Chondrocyte (in vitro differentiated cells): ENCODE results near the gene RASL12. TPM values are rescaled to one million over a fixed set of nuclear protein-coding genes. Genes with fewer than 3 reads are reported as not detected.
"Not testable (repeated sequence)": the region's sequence is repeated elsewhere in the genome, so short reads cannot be mapped to it uniquely, and the experiment has no call there.

ENCODE experiments used
- DNase-seq: peaks from one replicate; pipeline ENCODE4 v3.0.0; 2021; ENCODE audit warnings: mixed read lengths, low spot score
- H3K27ac Mint-ChIP-seq: one replicate; pipeline ENCODE4 v1.8.0; 2021; ENCODE audit warnings: mild to moderate bottlenecking, moderate library complexity, mixed read lengths; ENCODE audit not compliant: unreplicated experiment
- H3K27me3 Mint-ChIP-seq: 2 replicates; pipeline ENCODE4 v1.8.0; 2021; ENCODE audit warnings: low read depth, mixed read lengths
- H3K36me3 Mint-ChIP-seq: 2 replicates; pipeline ENCODE4 v1.8.0; 2021; ENCODE audit warnings: low read depth, mixed read lengths
- H3K4me1 Mint-ChIP-seq: 2 replicates; pipeline ENCODE4 v1.8.0; 2021; ENCODE audit warnings: low read depth, mild to moderate bottlenecking, mixed read lengths
- H3K4me3 Mint-ChIP-seq: one replicate; pipeline ENCODE4 v1.8.0; 2021; ENCODE audit warnings: mild to moderate bottlenecking, moderate library complexity, mixed read lengths; ENCODE audit not compliant: unreplicated experiment
- H3K9me3 Mint-ChIP-seq: 2 replicates; pipeline ENCODE4 v1.8.0; 2021; ENCODE audit warnings: low read depth, mixed read lengths
- total RNA-seq: library from RNA; stranded (reverse); gene quantifications from 3 replicates; pipeline ENCODE4 v1.2.1, GENCODE V29; 2021
- TF ChIP-seq, protein P1 (sequence below): fragments of 200-600 bp; sonication (generic); IDR thresholded peaks from 2 replicates; pipeline ENCODE4 v1.5.0; 2021; ENCODE audit warnings: antibody characterized with exemption, mild to moderate bottlenecking, moderate library complexity

Gene RASL12
- total RNA-seq, 1 donor from 2014 or later, result 12.7 TPM

DNA sequence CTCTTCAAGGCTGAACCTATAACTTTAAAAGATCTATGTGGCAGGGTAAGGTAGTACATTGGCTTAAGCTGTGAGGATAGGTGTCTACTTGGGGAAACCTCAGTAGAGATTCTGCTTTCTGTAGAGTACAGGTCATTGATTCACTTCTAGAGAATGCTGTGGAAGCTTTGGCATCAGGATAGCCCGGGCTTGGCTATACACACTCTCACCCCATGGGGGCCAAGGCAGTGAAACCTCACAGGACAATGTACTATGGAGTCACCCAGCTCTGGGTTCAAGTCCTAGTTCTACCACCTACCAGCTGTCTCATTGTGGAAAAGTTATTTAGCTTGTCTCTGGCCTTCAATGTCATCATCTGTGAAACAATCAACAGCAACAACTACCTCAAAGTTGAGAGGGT, 47.4 kb downstream of the RASL12 start:
- DNase-seq, result no peak
- Mint-ChIP-seq H3K27ac (no peak overlapping the region), H3K36me3 (peaks cover 22% of the 10 kb centered on the region), H3K27me3 (no peaks in the 10 kb centered on the region), H3K9me3 (no peaks in the 10 kb centered on the region), H3K4me3 (no peak overlapping the region), H3K4me1 (no peaks in the 10 kb centered on the region)
- TF ChIP-seq, protein P1, sequence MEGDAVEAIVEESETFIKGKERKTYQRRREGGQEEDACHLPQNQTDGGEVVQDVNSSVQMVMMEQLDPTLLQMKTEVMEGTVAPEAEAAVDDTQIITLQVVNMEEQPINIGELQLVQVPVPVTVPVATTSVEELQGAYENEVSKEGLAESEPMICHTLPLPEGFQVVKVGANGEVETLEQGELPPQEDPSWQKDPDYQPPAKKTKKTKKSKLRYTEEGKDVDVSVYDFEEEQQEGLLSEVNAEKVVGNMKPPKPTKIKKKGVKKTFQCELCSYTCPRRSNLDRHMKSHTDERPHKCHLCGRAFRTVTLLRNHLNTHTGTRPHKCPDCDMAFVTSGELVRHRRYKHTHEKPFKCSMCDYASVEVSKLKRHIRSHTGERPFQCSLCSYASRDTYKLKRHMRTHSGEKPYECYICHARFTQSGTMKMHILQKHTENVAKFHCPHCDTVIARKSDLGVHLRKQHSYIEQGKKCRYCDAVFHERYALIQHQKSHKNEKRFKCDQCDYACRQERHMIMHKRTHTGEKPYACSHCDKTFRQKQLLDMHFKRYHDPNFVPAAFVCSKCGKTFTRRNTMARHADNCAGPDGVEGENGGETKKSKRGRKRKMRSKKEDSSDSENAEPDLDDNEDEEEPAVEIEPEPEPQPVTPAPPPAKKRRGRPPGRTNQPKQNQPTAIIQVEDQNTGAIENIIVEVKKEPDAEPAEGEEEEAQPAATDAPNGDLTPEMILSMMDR, result no peak

DNA sequence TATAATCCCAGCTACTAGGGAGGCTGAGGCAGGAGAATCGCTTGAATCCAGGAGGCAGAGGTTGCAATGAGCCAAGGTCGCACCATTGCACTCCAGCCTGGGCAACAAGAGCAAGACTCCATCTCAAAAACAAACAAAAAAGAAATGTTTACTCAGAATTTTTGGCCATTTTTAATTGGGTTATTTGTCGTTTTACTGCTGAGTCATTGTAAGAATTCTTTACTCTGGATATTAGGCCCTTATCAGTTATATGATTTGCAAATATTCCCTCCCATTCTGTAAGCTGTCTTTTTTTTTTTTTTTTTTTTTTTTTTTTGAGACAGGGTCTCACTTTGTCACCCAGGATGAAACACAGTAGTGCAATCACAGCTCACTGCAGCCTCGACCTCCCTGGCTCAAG, 56.6 kb downstream of the RASL12 start:
- DNase-seq, H3K9me3 Mint-ChIP-seq, H3K4me1 Mint-ChIP-seq, H3K27ac Mint-ChIP-seq, H3K4me3 Mint-ChIP-seq, H3K27me3 Mint-ChIP-seq: not testable (repeated sequence)
- H3K36me3 Mint-ChIP-seq, result peaks cover 30% of the 10 kb centered on the region

DNA sequence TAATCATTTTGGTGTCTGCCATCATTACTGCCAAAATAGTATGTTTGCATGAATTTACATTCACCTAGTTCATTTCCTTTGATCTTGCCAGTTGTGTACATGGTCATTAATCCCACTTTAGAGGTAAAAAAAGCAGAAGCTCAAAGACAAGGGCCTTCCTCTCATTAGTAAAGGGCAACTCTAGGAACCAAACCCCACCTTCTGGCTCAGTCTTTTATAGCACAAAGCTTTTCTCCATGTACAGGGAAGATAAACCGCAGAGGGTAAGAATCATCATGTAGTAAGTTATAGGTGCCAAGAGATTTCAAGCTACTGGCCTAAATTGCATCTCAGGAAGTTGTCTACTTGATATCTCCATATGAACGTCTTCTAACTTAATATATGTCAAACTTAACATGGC, 58.8 kb downstream of the RASL12 start:
- Mint-ChIP-seq H3K36me3 (peaks cover 19% of the 10 kb centered on the region), H3K9me3 (peaks cover 7% of the 10 kb centered on the region), H3K27ac (no peak overlapping the region), H3K27me3 (no peaks in the 10 kb centered on the region), H3K4me1 (no peaks in the 10 kb centered on the region), H3K4me3 (no peak overlapping the region)
- TF ChIP-seq, protein P1, result peak; percentile 41
- DNase-seq, result no peak

- DNase-seq, result no peak
- no peaks in the 10 kb centered on the region for H3K27me3 Mint-ChIP-seq
- no peaks in the 10 kb centered on the region for H3K9me3 Mint-ChIP-seq
- no peaks in the 10 kb centered on the region for H3K4me1 Mint-ChIP-seq
- H3K27ac Mint-ChIP-seq, result no peak overlapping the region
- TF ChIP-seq, protein P1, result no peak
- no peak overlapping the region for H3K4me3 Mint-ChIP-seq
- H3K36me3 Mint-ChIP-seq, result peaks cover 8% of the 10 kb centered on the region
Measured at GRCh38 chr15:65006876-65007275, 60.9 kb downstream of the RASL12 start.

GRCh38 chr15:65004993-65005392, 62.8 kb downstream of the RASL12 start:
- H3K36me3 Mint-ChIP-seq, result peaks cover 7% of the 10 kb centered on the region
- H3K27me3 Mint-ChIP-seq, result no peaks in the 10 kb centered on the region
- no peak for DNase-seq
- no peaks in the 10 kb centered on the region for H3K9me3 Mint-ChIP-seq
- no peaks in the 10 kb centered on the region for H3K4me1 Mint-ChIP-seq
- H3K27ac Mint-ChIP-seq, result no peak overlapping the region
- H3K4me3 Mint-ChIP-seq, result no peak overlapping the region
- TF ChIP-seq, protein P1, result no peak

Other genes with a start within 250 kb of the RASL12 start
- gene PIF1, start 242.3 kb downstream of the RASL12 start, total RNA-seq, result 1.8 to 6.1 TPM (median 5.9 TPM) in 3 replicates
- 19.5 to 20.3 TPM (median 20.3 TPM) in 3 replicates for gene PLEKHO2, start 226.1 kb downstream of the RASL12 start, total RNA-seq
- gene ANKDD1A, start 156.1 kb downstream of the RASL12 start, total RNA-seq, result 3.4 to 4.3 TPM (median 3.8 TPM) in 3 replicates
- 76.1 to 84.9 TPM (median 80.5 TPM) in 3 replicates for gene SPG21, start 78.1 kb downstream of the RASL12 start, total RNA-seq
- 10.7 to 13.4 TPM (median 13.3 TPM) in 3 replicates for gene MTFMT, start 38.4 kb downstream of the RASL12 start, total RNA-seq
- not detected in 3 replicates for gene SLC51B, start 22.6 kb downstream of the RASL12 start, total RNA-seq
- not detected in 3 replicates for gene KBTBD13, start 8.8 kb upstream of the RASL12 start, total RNA-seq
- 2.3 to 4.8 TPM (median 2.5 TPM) in 3 replicates for gene UBAP1L, start 47.2 kb upstream of the RASL12 start, total RNA-seq
- 14.7 to 24.5 TPM (median 15.1 TPM) in 3 replicates for gene PDCD7, start 65.8 kb upstream of the RASL12 start, total RNA-seq
- 40.7 to 41.9 TPM (median 41.4 TPM) in 3 replicates for gene CLPX, start 117.4 kb upstream of the RASL12 start, total RNA-seq
- gene CILP, start 143.5 kb upstream of the RASL12 start, total RNA-seq, result 0.17 to 0.22 TPM (median 0.21 TPM) in 3 replicates
- 7.1 to 8.7 TPM (median 8.2 TPM) in 3 replicates for gene PARP16, start 218.9 kb upstream of the RASL12 start, total RNA-seq
- gene RNU5A-1, start 228.1 kb upstream of the RASL12 start, total RNA-seq, result not detected in 3 replicates
- gene RNU5B-1, start 236.7 kb upstream of the RASL12 start, total RNA-seq, result 11.4 TPM in 1 of 3 replicates, not detected in the others